ENCODE data around the gene GNAZ.

GNAZ gene

DNA sequence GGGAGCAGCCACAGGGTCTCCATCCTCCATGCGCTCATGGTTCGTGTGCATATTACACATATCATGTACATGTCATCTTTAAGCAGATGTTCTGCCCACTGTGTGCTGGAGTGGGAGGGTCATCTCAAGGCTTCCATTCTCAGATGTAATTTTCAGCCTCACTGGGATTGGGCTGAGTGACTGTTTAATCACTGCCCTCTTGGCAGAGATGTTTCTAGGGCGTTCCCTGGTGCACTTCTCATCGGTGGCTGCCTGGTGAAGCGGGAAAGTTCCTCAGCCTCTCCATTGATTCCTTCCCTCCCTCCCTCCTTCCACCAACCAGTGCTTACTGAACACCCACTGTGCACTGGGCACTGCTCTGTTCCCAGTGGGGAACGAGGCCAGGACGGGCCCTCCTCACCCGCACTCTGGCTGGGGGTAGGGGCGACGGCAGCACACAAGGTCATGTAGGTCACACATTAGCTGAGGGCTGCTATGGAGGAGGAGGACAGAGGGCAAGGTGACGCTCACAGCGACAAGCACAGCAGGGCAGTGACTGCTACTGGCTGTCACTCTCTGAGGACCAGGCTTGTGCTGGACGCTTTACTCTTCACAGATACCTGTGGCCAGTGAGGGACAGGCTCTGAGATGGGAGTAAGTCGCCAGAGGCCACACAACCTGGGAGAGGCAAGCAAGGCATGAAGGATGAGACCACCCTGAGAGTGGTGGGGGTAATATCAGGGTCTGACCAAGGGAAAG lies 22.9 kb downstream of the GNAZ start:
- DNase-seq (ENCODE audit: low read depth) = no peak

DNA sequence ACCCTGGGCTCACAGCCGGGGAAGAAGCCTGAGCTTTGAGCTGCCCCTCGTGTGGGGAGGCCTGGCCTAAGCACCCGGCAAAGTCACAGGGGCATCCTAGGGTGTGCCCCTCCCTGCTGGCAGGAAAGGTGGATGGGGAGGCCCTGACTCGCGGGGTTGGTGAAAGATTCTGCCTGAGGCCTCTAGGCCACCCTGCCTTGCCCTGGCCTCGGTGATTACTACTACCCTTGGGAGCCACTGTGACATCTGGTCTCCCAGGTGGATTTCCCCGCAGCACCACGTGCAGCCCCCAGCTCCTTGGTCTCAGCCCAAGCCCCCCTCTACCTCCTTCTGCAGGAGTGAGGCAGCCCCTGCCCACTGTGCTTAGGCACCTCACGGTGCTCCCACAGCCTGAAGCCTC lies 23.9 kb downstream of the GNAZ start:
- DNase-seq (ENCODE audit: low read depth) = no peak

DNA sequence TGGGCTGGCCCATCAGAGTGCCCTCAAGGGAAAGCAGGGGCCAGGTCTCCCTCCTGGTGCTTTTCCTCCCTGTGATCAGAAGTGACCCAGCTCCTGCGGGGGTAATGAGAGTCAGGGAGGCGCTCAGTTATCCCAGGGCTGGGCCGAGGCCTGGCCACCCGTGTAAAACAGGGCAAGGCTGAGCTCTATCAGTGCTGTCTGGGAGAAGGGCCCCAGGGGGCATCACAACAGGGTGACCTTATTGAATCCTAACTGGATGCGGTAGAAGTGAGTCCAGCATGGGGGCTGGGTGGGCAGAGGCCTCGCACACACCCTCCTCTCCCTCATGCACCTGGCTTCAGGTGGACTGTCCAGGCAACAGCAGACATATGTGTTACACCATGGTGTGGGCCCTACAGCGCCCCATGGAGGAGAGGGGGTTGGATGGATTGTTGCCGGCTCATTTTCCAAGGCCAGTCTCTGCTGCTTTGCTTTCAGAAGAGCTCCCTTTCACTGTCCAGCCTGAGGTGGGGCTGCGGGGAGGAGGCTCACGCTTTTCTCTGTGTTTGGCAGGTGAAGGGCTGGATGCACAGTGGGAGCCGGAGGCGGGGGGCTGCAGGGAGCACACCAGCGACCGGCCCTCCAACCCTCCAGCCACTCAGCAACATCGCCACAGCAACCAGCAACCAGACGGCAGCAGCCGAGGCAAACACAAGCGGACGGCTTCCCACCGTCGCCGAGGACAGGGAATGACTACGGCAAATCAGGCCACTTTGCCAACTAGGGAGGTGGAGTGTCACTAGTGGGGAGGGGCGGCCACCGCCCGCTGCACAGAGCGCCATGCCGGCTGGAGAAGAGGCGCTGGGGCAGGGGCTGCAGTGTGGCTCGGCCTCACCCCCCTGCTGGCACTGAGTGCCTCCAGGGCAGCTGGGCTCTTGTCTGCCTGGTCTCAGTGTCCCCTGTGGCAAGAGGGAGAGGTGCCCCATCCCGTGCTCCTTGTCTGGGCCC lies 24.7 kb downstream of the GNAZ start:
- no peak for DNase-seq (ENCODE audit: low read depth)

DNA sequence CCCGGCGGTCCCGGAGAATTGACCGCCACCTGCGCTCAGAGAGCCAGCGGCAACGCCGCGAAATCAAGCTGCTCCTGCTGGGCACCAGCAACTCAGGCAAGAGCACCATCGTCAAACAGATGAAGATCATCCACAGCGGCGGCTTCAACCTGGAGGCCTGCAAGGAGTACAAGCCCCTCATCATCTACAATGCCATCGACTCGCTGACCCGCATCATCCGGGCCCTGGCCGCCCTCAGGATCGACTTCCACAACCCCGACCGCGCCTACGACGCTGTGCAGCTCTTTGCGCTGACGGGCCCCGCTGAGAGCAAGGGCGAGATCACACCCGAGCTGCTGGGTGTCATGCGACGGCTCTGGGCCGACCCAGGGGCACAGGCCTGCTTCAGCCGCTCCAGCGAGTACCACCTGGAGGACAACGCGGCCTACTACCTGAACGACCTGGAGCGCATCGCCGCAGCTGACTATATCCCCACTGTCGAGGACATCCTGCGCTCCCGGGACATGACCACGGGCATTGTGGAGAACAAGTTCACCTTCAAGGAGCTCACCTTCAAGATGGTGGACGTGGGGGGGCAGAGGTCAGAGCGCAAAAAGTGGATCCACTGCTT lies 25.5 kb downstream of the GNAZ start:
- no peak for DNase-seq (ENCODE audit: low read depth)

DNA sequence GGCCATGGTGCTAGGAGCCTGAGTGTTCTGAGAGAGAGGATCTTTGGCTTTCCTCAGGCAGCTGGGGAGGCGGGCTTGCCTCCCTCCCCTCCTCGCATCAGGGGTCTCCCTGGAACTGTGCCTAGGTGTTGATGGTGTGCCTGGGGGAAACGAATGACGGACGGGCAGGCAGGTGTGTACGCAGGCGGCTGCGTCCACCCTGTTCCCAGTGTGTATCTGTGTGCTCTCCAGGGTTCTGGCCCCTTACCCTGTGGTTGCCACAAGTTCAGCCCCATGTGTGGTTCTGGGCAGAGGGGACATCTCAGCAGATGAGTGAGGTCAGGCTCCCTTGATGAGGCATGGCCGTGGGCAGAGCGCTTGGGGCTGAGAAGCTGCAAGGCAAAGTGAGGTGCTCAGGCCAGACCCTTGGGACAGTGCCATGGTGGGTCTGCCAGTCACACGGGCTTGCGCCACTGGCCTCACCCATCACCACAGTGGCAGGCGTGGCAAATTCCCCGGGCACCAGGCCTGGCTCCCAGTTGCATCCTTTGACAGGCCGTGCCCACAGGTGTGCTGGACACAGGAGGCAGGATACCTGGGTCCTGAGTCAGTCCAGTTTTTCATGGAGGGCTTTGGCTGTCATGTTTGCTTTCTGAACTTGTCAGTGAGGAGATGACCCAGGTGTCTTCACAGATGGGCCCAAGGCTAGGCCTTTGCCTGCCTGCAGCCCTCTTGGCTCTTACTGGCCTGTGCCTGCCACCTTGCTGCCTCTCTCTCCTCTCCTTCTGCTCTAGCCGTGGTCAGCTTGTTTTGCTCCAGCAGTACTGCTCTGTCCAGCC lies 27.3 kb downstream of the GNAZ start:
- DNase-seq (ENCODE audit: low read depth) = no peak

DNA sequence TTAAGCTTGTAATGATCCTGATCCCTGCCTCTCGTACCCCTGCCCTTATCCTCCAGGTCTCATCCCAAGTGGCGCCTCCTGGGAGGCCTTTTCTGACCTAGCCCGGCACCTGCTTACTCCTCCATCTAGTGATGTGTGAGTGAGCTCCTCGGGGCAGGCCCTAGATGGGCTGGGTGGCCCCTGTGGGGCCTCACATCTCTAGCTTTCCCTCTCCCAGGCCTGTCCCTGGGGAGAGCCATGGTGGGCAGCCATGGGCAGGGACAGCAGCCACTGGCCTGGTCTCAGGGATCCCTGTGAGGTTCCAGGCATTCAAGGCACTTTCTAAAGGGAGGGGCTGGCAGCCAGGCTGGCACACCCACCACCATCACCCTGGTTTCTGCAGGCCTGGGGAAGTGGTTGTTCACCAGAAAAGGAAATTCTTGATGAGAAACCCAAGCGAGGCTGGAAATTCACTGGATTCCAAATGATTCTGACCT lies 27.9 kb downstream of the GNAZ start:
- no peak for DNase-seq (ENCODE audit: low read depth)

DNA sequence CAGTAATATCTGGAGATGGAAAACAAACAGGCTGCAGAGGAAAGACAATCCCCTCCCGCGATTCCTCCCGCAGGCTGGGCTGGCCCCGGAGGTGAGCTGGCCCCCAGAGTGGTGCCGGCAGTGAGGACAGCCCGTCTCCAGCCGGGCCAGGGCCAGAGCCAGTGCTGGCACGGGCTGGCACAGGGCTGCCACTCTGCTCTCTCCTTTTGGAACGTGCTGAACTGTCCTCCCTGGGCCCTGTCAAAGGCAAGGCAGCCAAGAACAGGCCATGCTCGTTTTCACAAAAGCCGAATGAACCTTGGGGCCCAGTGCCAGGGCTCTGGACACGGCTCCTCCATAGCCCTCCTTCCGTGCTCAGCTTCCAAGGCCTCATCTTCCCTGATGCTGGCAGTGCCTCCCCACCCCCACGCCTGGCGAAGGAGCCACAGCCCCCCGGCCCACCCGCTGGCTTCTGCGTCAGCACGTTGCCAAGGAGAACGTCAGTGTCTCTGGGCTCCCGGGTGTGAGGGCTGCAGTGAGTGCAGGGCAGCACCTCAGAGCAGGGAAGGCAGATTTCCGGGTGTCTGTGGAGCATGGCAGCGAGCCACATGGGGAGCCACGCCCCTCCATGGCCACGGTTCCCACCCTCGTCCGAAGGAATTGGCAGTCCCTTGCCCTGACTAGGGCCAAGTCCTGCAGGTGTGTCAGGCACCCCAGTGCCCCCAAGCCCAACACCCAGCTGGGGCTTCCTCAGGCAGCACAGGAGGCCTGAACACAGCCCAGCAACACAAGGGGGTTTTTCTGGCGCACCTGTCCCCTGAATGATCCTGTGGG lies 28.6 kb downstream of the GNAZ start:
- DNase-seq (ENCODE audit: low read depth) = no peak

DNA sequence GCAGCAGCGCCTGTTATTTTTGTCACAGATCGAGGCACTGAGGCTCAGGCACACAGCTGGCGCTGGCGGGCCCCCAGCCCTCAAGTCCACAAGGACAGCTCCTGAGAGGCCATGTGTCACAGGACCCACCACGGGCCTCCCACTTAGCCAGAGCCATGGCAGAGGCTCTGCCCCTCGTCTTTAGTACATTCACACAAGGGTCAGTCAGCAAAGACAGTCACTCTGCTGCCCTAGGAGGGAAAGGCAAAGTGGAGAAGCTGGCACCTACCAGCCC lies 29.1 kb downstream of the GNAZ start:
- DNase-seq (ENCODE audit: low read depth) = no peak

DNA sequence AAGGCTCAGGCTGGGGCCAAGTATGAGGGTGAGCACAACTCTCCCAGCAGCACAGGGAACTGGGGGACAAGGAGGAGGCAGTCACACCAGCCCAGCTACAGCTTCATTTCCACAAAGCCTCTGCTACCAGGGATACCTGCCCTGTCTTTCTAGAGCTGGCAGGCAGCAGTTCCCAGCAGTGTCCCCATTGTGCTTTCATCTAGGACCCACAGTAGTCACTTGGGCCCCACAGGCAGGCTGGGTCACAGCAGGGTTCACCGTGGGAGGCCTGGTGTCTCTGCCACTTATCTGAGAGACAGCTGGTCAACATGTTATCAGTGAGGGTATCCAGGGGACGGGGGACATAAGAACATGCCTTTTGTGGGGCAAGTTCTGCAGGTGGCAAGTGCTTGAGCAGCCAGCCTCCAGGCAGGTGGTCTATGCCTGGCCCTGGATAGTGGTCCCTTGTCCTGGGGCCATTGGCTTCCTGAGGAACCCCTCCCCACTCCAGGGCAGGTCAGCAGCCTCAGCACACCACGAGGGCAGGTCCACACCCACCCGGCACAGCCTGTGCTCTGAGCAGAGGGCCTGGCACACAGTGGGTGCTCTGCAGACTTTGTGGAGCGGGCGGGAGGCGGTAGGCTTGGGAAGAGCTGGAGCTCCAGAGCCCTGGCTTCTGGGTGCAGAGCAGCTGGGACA lies 29.9 kb downstream of the GNAZ start:
- no peak for DNase-seq (ENCODE audit: low read depth)

DNA sequence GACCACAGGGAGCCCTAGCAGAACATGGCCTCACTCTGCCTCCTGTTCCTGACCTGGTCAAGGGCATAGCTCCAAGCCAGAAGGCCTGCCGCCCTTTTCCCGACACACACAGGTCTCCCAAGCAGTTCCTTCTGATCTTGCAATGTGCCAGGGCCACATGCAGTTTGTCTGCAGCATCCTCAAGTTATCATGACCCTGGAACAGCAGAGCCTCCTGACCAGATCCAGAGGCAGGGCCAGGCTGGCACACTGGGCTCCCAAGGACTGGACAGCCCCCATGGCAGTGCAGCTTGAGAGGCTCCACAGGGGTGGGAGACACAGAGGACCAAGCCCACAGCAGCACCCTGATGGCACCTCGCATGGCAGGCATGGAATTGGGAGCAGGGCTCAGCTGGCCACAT lies 31.2 kb downstream of the GNAZ start:
- DNase-seq (ENCODE audit: low read depth) = no peak

DNA sequence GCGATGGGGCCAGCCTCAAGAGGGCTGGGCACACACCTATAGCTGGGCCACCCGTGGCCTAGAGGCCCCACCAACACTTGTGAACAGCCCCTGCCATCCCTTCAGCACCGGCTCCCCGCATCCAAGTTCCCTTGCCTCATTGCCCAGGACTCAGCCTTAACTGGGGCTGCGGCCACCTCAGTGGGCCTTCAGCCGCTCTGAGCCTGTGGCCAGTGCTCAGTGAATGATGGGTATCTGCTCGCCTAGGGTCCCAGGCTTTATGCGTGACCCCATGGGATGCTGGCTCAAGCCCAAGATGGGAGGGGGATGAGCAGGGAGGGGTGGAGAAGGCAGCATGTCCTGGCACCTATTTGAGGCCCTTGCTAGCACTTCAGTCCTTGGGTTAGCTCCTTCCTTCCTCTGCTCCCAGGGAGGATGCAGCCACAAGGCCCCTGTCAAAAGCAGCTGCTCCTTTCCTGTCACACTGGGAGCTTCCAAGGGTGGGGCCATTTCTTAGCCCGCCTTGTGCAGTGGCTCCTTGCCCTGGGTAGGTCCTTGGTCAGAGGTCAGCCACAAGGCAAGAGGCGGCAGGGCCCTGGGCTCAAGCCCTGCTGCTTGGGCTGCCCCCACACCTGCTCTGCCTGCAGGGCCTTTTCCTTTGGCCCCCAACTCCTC lies 31.8 kb downstream of the GNAZ start:
- no peak for DNase-seq (ENCODE audit: low read depth)

DNA sequence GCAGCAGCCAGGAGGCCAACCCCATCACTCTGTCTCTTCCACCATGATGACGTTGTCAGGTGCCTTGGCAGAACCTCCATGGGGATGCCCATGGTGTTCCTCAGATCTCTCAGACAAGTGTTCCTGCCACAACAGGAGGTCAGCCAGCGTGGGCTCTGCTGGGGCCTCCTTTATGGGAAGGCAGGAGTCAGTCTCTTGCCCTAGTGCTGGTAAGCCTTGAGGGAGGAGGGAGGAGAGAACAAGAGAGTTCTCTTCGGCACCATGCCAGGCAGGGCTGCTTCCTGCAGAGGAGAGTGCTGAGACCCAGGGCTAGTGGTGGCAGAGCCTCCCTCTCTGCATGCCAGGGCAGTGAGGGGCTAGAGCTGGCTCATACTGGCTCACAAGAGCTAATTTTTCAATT lies 32.5 kb downstream of the GNAZ start:
- DNase-seq (ENCODE audit: low read depth) = no peak

DNA sequence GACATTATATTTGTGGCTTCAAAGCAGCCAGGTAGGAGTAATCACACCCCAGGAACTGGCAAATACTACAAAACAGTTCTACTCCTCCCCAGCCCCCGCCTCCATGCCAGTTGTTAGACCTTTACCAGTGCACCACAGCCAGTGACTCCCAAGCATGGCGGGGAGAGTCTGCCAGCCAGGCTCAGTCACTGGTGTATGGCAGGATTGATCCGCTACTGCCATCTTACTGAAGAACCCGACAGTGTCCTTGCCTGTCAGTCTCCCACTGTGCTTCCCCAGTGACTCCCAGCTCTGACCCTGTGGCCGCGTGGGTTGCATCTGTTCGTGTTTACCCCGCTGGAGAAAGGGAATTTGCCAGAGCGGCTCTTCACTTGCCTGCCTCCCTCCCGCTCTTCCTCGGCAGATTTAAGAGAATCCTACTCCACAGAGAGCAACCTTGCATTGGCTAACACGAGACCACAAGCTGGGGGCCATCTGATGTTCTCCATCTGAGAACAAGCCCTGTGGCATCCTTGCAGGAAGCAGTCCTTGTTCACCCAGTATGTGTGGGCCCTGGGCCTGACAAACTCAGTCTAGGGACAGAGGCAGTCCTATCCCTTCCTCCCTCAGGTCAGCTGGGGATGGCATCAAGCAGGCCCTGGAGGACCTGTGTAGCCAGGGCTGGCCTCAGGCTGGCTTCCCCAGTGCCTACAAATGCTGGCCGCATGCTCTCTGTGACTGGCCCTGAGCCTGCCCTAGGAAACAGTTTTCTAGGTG lies 33.1 kb downstream of the GNAZ start:
- DNase-seq (ENCODE audit: low read depth) = no peak

DNA sequence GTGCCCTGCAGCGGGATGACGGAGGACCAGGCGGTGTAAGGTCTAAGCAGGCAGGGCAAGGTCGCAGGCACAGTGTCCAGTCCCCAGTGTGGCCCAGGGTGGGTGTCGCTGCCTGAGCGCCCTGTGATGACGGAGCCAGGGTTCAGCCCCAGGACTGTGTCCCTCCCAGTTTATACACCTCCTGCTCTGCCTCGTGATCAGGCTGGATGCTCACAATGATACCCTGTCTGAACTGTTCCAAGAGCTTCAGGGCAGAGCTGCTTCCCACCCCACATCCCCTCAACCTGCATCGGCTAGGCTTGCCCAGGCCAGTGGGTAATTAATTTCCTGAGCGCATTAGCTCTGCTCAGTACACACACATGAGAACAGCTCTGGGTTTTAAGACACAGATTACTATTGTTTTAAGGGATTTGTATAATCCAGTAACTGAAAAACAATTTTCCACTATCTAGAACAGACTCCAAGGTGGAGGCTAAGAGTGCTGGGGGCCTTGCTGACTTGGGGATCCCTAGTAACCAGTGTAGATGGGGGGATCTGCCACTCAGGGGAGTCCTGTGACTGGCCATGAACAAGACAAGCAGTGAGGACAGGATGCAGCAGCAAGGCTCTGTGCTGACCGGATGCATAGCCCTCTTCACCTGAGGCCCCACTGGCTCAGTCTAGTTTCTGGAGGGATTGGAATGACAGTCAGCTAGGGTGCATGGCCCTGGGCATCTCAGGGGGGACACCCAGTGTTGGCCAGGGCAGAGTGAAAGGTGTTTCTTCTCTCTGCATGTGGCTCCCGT lies 34.1 kb downstream of the GNAZ start:
- no peak for DNase-seq (ENCODE audit: low read depth)

DNA sequence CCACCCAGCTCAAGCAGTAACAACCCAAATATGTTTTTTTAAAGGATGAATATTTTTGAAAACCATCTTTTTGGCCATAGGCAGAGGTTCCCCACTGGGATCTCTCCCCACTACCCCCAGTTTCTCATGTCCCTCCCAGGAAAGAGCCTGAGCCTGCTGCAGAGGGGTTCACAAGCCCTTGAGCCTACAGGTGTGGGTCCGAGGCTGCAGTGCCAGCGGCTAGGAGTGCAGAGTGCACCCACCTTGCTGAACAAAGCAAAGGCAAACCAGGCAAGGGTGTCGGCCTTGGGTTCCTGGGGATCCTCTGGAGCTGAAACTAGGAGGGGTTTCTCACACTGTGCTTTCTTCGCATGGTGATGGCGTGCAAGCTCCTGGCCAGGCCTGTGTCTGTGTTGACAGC lies 35.0 kb downstream of the GNAZ start:
- DNase-seq (ENCODE audit: low read depth) = no peak

DNA sequence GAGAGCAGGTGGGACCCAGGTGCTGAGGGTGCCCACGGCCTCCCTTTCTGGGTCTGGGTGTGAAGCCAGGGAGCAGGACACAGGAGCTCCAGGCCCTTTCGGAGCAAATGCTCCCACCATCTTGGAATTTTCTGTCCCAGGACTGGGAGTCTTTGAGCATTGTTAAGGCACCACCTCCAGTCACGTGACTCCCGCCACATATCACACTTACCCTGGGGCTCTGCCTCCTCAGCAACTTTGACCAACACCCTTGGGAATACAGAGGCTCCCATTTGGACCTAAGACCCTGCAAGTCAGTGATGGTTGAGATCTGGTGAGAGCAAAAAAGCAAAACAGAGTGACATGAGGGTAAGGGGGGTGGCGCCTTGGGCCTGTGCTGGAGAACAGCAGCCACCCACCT lies 35.6 kb downstream of the GNAZ start:
- DNase-seq (ENCODE audit: low read depth) = no peak

DNA sequence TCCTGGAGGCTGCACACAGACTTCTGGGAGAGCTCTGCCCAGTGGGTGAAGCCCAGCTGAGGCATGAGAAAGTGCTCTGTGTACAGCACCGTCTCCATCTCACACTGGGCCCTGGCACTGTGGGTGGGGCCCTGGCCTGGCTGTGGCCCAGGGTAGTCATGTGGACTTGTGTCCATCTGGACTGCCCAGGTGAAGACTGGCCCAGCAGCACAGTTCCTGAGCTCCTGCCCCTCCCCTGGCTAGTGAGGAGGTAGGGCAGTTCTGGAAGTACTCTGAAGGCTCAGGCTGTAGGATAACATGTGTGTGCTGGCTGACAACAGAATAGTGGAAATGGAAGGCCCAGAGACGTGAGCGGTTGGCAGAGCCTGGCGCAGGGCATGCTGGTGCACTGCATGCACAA lies 36.0 kb downstream of the GNAZ start:
- DNase-seq (ENCODE audit: low read depth) = no peak

DNA sequence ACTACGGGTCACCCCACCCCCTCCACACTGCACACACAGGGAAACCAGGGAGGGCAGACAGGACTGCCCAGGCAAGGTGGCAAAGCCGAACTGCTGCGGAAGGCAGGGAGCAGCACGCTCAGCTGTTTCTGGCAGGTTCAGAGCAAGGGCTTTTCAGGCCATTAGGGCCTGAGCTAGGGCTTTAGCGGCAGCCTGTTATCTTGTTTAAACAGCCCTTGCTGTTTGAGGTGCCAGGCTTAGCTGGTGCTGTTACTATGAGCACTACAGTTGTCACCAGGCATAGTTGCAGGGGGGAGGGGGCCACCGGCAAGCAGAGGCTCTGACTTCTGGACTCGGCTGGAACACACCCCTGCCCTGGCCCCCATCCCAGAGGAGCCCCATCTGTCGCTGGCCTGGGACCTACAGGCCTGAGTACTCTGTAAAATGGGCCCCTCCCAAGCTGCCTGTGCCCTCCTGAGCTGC lies 36.6 kb downstream of the GNAZ start:
- no peak for DNase-seq (ENCODE audit: low read depth)

Data from fibroblast of the conjunctiva (primary cell).